DMS53 treated with DMSO at 0.1 percent for 48 hours (cell line): ENCODE results near the gene ZNRF2.
A peak's percentile ranks its signal among the peaks of the same experiment; 100 is the strongest.
"Not testable (repeated sequence)": the region's sequence is repeated elsewhere in the genome, so short reads cannot be mapped to it uniquely, and the experiment has no call there.

Experiments used
- DNase-seq: peaks from one replicate; lab custom pipeline; 2025; ENCODE audit not compliant: unreplicated experiment; lab: John Stamatoyannopoulos, UW

Gene ZNRF2

GRCh38 chr7:30286749-30287148, 2.4 kb downstream of the ZNRF2 start:
- DNase-seq, result no peak

- not testable (repeated sequence) for DNase-seq
Measured at GRCh38 chr7:30287625-30288024, 3.2 kb downstream of the ZNRF2 start.

- not testable (repeated sequence) for DNase-seq
Measured at GRCh38 chr7:30289634-30290033, 5.2 kb downstream of the ZNRF2 start.

- DNase-seq, result not testable (repeated sequence)
Measured at GRCh38 chr7:30290317-30290716, 5.9 kb downstream of the ZNRF2 start.

GRCh38 chr7:30292416-30293038, 8.1 kb downstream of the ZNRF2 start:
- not testable (repeated sequence) for DNase-seq

- not testable (repeated sequence) for DNase-seq
Measured at GRCh38 chr7:30296304-30296703, 11.9 kb downstream of the ZNRF2 start.

- not testable (repeated sequence) for DNase-seq
Measured at GRCh38 chr7:30297499-30297898, 13.1 kb downstream of the ZNRF2 start.

- DNase-seq, result not testable (repeated sequence)
Measured at GRCh38 chr7:30298409-30298808, 14.0 kb downstream of the ZNRF2 start.

GRCh38 chr7:30301751-30302150, 17.4 kb downstream of the ZNRF2 start:
- DNase-seq, result no peak

GRCh38 chr7:30302656-30303311, 18.4 kb downstream of the ZNRF2 start:
- DNase-seq, result no peak

GRCh38 chr7:30303312-30304039, 19.1 kb downstream of the ZNRF2 start:
- no peak for DNase-seq

GRCh38 chr7:30304177-30304884, 19.9 kb downstream of the ZNRF2 start:
- DNase-seq, result no peak

GRCh38 chr7:30306976-30307375, 22.6 kb downstream of the ZNRF2 start:
- DNase-seq, result no peak

- peak; percentile 69 for DNase-seq
Measured at GRCh38 chr7:30308389-30308788, 24.0 kb downstream of the ZNRF2 start.

GRCh38 chr7:30309302-30309701, 24.9 kb downstream of the ZNRF2 start:
- no peak for DNase-seq

- DNase-seq, result no peak
Measured at GRCh38 chr7:30309842-30310435, 25.5 kb downstream of the ZNRF2 start.

GRCh38 chr7:30310674-30311362, 26.4 kb downstream of the ZNRF2 start:
- DNase-seq, result no peak

GRCh38 chr7:30312178-30312577, 27.8 kb downstream of the ZNRF2 start:
- DNase-seq, result no peak

GRCh38 chr7:30313348-30313747, 29.0 kb downstream of the ZNRF2 start:
- DNase-seq, result no peak

- no peak for DNase-seq
Measured at GRCh38 chr7:30313793-30314192, 29.4 kb downstream of the ZNRF2 start.
